Mesodermal cell (in vitro differentiated cells): ENCODE results near the gene LIMD2.

Experiments used
- H3K27ac ChIP-seq: 2 replicates; pipeline ENCODE4 v1.7.0; 2013; ENCODE audit warnings: mild to moderate bottlenecking, low read depth, low read length, moderate library complexity; ENCODE audit not compliant: severe bottlenecking
- H3K36me3 ChIP-seq: 2 replicates; pipeline ENCODE4 v1.7.1; 2013; ENCODE audit warnings: mild to moderate bottlenecking, low read length, moderate library complexity; ENCODE audit not compliant: control insufficient read depth, insufficient read depth
- H3K4me1 ChIP-seq: one replicate; pipeline ENCODE4 v1.7.1; 2013; ENCODE audit warnings: mild to moderate bottlenecking, low read length; ENCODE audit not compliant: insufficient read depth, control insufficient read depth, poor library complexity, severe bottlenecking
- H3K4me3 ChIP-seq: 2 replicates; pipeline ENCODE4 v1.7.0; 2013; ENCODE audit warnings: low read length, control low read depth, mild to moderate bottlenecking; ENCODE audit not compliant: insufficient read depth, poor library complexity, severe bottlenecking; ENCODE audit errors: extremely low read depth
- H3K9me3 ChIP-seq: 2 replicates; pipeline ENCODE4 v1.7.1; 2013; ENCODE audit warnings: mild to moderate bottlenecking, low read length, moderate library complexity; ENCODE audit not compliant: control insufficient read depth
- WGBS, 2 experiments: methylation state at CpG; one replicate each; pipeline ENCODE4 v1.1.5; 2013; ENCODE audit warnings: missing lambda C conversion rate in 2 of 2; ENCODE audit not compliant: insufficient coverage in 2 of 2; 5-methylcytosine and 5-hydroxymethylcytosine counted together

The LIMD2 gene

GRCh38 chr17:63693411-63694113, 6.4 kb downstream of the LIMD2 start:
- WGBS, 2 experiments: 94 to 96% methylated on average over 16 to 17 of the region's 18 CpGs
- Histone ChIP-seq H3K9me3 (no peaks in the 10 kb centered on the region), H3K4me3 (no peak overlapping the region), H3K27ac (peak overlapping the region; percentile 42), H3K36me3 (peaks cover 84% of the 10 kb centered on the region), H3K4me1 (peaks cover 17% of the 10 kb centered on the region)

DNA sequence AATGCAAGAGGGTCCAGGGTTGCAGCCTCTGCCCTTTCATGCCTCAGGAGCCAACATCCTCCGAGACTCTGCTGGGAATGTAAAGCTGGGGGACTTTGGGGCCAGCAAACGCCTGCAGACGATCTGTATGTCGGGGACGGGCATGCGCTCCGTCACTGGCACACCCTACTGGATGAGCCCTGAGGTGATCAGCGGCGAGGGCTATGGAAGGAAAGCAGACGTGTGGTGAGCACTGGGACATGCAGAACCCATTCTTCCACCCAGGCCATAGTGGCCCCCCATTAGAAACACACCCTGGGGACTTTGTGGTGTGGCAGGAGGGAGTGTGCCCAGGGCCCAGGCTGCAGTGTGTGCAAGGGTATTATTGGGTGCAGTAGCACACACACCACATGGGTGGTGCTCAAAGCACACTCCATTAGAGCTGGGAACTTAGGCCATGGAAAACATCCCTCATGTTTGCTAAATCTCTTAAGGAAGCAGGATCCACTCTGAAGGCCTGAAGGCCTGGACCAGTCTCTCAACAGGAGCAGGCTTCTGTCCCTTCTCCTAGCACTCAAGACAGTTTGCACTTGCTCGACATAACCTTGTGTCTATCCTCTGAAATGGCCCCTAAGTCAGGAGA, 7.6 kb downstream of the LIMD2 start:
- H3K4me3 ChIP-seq: no peak overlapping the region
- H3K27ac ChIP-seq: no peak overlapping the region
- no peaks in the 10 kb centered on the region for H3K9me3 ChIP-seq
- peaks cover 5% of the 10 kb centered on the region for H3K4me1 ChIP-seq
- H3K36me3 ChIP-seq: peaks cover 82% of the 10 kb centered on the region
- WGBS, 2 experiments: 97 to 100% methylated on average over 9 to 10 of the region's 11 CpGs

- H3K27ac ChIP-seq: no peak overlapping the region
- H3K4me1 ChIP-seq: no peaks in the 10 kb centered on the region
- peaks cover 87% of the 10 kb centered on the region for H3K36me3 ChIP-seq
- H3K4me3 ChIP-seq: no peak overlapping the region
- no peaks in the 10 kb centered on the region for H3K9me3 ChIP-seq
- WGBS, 2 experiments: 97 to 98% methylated on average over 14 of the region's 14 CpGs
Observed at GRCh38 chr17:63689479-63689878, 10.4 kb downstream of the LIMD2 start.

GRCh38 chr17:63688396-63689020, 11.4 kb downstream of the LIMD2 start:
- no peaks in the 10 kb centered on the region for H3K9me3 ChIP-seq
- no peaks in the 10 kb centered on the region for H3K4me1 ChIP-seq
- no peak overlapping the region for H3K27ac ChIP-seq
- H3K4me3 ChIP-seq: no peak overlapping the region
- H3K36me3 ChIP-seq: peaks cover 89% of the 10 kb centered on the region
- 81 to 93% methylated on average over 7 to 8 of the region's 12 CpGs for WGBS, 2 experiments

- Histone ChIP-seq H3K4me1 (no peaks in the 10 kb centered on the region), H3K4me3 (no peak overlapping the region), H3K36me3 (peaks cover 90% of the 10 kb centered on the region), H3K27ac (no peak overlapping the region), H3K9me3 (no peaks in the 10 kb centered on the region)
- 83 to 88% methylated on average over 1 of the region's 3 CpGs for WGBS, 2 experiments
Observed at GRCh38 chr17:63686138-63686685, 13.7 kb downstream of the LIMD2 start.

DNA sequence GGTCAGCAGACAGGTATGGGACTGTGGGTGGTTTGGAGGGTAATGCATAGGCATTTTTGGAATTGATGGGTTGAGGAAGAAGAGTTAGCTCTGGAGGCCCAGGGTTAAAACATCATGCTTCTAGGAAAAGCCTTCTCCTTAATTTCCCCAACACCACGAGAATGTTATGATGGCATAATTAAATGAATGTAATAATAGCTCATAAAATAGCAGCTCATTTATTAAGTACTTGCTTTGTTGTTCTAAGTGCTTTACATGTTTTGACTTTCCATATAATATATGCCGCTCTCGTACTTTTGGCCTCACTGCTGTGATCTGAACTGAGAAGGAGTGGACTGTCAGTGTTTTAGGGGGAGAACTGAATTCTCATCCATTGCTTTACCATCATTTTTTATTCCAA, 14.3 kb downstream of the LIMD2 start:
- no peak overlapping the region for H3K27ac ChIP-seq
- no peaks in the 10 kb centered on the region for H3K9me3 ChIP-seq
- H3K36me3 ChIP-seq: peaks cover 87% of the 10 kb centered on the region
- no CpG with 5 or more reads among the region's 3 CpGs for WGBS, 2 experiments
- no peak overlapping the region for H3K4me3 ChIP-seq
- H3K4me1 ChIP-seq: no peaks in the 10 kb centered on the region

DNA sequence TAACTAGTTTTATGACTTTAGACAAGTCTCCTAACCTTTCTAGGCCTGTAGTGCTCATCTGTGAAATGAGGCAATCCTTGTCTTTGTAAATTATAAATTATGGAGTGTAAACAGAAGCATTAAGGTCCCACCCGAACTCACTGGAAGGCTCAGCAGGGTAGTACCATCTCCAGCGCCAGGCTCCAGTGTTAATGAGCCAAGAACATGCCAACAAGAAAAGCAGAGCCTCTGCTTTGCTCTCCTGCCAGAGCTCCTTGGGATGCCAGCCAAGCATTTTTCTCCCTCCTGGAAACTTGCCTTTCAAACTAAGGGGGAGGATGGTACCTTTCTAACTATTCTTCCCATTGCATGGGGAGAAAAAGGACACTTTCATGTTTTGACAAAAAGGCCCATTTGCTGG, 14.9 kb downstream of the LIMD2 start:
- H3K36me3 ChIP-seq: peaks cover 83% of the 10 kb centered on the region
- no peak overlapping the region for H3K4me3 ChIP-seq
- H3K27ac ChIP-seq: no peak overlapping the region
- 95% methylated on average over 2 of the region's 2 CpGs; no CpG with 5 or more reads in 1 of the 2 experiments for WGBS, 2 experiments
- no peaks in the 10 kb centered on the region for H3K4me1 ChIP-seq
- no peaks in the 10 kb centered on the region for H3K9me3 ChIP-seq

- Histone ChIP-seq H3K4me3 (no peak overlapping the region), H3K4me1 (no peaks in the 10 kb centered on the region), H3K9me3 (no peaks in the 10 kb centered on the region), H3K36me3 (peaks cover 82% of the 10 kb centered on the region), H3K27ac (no peak overlapping the region)
Observed at GRCh38 chr17:63682981-63683380, 16.9 kb downstream of the LIMD2 start.

GRCh38 chr17:63682441-63682840, 17.5 kb downstream of the LIMD2 start:
- Histone ChIP-seq H3K4me3 (no peak overlapping the region), H3K9me3 (no peaks in the 10 kb centered on the region), H3K27ac (no peak overlapping the region), H3K4me1 (no peaks in the 10 kb centered on the region), H3K36me3 (peaks cover 82% of the 10 kb centered on the region)
- 100% methylated on average over 1 of the region's 1 CpG for WGBS, 2 experiments

DNA sequence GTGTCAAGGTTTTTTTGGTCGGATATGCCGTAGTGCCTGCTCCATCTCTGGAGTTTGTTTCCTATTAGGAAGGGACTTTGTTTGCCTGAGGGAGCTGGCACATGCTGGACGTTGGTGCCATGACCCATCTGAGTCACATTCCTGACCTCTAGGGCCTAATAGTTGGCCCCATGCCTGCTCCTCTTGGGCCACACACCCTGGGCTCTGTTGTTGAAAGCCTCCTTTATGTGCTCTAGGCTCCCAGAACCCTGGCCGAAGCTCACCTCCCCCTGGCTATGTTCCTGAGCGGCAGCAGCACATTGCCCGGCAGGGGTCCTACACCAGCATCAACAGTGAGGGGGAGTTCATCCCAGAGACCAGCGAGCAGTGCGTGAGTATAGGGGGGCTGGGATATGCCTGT, 18.4 kb downstream of the LIMD2 start:
- no peaks in the 10 kb centered on the region for H3K9me3 ChIP-seq
- no peak overlapping the region for H3K4me3 ChIP-seq
- WGBS, 2 experiments: 85 to 93% methylated on average over 7 to 8 of the region's 8 CpGs
- H3K4me1 ChIP-seq: no peaks in the 10 kb centered on the region
- peaks cover 85% of the 10 kb centered on the region for H3K36me3 ChIP-seq
- H3K27ac ChIP-seq: no peak overlapping the region

DNA sequence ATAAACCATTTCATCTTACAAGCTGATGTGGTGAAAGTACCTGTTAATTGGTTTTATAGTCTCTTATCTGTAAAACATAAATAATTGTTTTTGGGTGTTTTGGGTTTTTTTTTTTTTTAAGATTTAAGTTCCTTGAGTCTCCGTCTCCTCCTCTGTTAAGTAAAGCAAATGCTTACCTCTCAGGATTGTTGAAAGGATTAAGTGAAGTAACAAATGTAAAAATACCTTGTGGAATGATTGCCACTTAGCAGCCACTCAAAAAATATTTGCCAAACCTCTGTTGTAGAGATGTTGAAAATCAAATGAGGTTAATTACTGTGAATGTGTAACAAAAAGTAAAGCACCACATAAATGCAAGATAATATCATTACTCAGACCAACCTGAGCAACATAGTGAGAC, 19.2 kb downstream of the LIMD2 start:
- no peak overlapping the region for H3K4me3 ChIP-seq
- H3K4me1 ChIP-seq: peaks cover 5% of the 10 kb centered on the region
- no peaks in the 10 kb centered on the region for H3K9me3 ChIP-seq
- H3K36me3 ChIP-seq: peaks cover 80% of the 10 kb centered on the region
- no peak overlapping the region for H3K27ac ChIP-seq
- WGBS, 2 experiments: no CpG with 5 or more reads among the region's 1 CpG
